NCI-H146 (cell line): ENCODE results near the gene UROD.
"Not testable (repeated sequence)": the region's sequence is repeated elsewhere in the genome, so short reads cannot be mapped to it uniquely, and the experiment has no call there.

ENCODE experiments used
- DNase-seq: peaks from one replicate; lab custom pipeline; 2025; lab: John Stamatoyannopoulos, UW

The UROD gene

GRCh38 chr1:45040297-45040696 is 28.2 kb downstream of the UROD start:
- DNase-seq, result no peak

GRCh38 chr1:45043094-45043493 is 31.0 kb downstream of the UROD start:
- no peak for DNase-seq

GRCh38 chr1:45044916-45045315 is 32.9 kb downstream of the UROD start:
- DNase-seq, result no peak

DNA sequence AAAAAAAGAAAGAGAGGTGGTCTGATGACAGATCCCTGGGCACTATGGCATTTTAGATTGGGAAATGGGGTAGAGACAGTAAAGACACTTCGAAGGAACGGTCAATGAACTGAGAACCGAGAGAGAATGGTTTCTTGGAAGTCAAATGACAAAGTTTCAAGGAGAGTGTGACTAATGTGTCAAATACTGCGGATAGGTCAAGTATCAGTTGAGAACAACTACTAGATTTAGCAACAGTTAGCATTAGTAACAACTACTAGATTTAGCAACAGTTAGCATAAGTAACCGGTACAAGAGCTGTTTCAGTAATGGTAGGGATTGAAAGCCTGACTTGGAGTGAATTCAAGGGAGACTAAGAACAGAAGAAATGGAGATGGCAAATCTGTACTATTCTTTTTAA is 35.0 kb downstream of the UROD start:
- DNase-seq, result no peak

DNA sequence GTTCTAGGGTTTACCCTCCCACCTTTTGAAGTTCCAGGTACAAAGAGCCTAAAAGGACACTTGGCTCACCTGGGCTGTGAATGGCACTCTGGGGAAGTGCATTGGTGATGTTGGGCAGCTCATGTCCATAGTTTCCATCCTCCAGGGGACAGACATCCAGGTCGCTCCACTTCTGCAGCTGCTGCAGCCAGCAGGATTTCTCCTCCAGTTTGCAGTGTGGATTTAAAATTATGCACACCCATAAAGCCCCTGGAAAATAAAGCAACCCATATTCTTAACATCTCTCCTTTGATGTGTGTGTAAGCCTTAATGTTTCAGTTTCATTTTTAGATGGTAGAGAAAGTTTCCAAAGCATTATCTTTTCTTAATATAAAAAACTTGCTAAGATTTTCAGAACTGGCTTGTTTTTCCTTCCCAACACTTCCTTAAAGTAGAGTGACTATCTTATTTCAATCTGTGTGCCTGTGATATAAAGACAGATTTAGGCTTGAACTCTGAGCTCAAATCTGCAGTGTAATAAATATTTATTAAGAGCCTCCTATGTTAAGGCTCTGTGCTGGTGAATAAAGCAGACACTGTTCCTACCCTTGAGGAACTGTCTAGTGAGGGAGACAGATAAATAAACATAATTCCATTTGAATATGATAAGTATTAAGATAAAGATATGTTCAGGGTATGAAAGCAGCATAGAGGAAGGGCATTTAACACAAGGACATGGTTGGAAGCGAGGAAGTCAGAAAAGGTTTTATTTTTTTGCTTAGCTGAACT is 39.1 kb downstream of the UROD start:
- DNase-seq, result no peak

DNA sequence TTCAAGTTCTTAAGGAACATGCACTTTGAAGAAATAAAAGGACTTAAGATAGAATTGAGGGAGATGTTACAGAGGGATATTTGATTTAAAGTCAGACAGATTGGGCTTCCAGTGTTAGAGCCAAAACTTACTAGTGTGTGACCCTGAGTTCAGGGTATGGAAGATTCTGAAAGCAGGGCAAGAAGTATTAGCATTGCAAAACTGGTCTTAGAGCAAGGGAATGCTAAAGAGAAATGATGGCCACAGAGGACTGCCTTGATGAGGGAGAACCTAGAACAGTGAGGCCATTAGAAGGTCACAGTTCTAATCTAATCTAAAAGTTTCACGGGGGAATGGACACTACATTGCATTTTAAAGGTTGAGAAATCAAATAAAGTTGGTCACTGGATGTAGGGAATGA is 45.5 kb downstream of the UROD start:
- no peak for DNase-seq

DNA sequence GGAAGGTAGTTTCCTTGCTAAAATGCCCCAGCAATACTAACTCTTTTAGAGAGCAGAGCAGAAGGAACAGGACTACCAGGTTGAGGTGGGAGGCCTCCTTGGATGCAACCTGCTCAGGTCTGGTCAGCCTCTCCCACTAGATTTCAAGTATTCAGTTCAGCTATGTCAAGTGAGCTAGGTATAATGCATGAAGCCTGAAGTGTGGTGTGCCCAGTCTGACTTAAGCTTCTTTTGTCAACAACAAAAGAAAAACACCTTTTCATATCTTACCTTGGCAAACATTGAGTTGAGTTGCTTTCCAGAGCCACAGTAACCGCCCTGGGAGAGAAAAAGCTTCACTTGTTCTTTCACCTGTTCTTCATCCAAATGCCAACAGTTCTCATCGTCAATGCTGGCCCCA is 47.8 kb downstream of the UROD start:
- no peak for DNase-seq

DNA sequence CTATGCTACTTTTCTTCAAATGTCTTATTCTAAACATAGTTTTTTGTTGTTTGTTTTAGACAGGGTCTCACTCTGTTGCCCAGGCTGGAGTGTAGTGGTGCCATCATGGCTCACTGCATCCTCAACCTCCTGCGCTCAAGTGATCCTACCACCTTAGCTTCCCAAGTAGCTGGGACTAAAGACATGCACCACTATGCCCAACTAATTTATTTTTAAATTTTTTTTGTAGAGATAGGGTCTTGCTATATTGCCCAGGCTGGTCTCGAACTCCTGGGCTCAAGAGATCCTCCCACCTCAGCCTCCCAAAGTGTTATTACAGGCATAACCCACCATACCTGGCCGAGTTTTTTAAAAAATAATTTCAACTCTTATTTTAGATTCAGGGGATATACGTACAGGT is 50.4 kb downstream of the UROD start:
- not testable (repeated sequence) for DNase-seq

GRCh38 chr1:45065083-45065482 is 53.0 kb downstream of the UROD start:
- DNase-seq, result no peak
